ENCODE results near the gene MANF.

Gene MANF

DNA sequence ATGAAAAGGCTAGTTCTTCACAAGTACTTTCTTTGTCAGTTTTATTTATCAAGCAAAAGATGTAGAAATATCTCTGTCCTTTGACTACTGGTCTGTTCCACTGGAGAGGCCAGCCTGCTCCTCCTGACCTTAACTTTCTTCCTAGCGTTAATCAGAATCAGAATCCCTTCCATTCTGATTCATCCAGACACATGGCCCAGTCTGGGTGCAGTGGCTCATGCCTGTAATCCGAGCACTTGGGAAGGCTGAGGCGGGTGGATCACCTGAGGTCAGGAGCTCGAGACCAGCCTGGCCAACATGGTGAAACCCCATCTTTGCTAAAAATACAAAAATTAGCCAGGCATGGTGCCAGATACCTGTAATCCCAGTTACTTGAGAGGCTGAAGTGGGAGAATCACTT is 32.0 kb upstream of the MANF start:
- Histone ChIP-seq H3K9ac (no peak overlapping the region), H3K4me1 (peaks cover 0 to 20% (median 11%) of the 10 kb centered on the region in 10 experiments; a peak in 13 of 20 replicates), H4K20me1 (no peaks in the 10 kb centered on the region), H3K36me3 (no peaks in the 10 kb centered on the region), H3K27me3 (no peaks in the 10 kb centered on the region), H3K4me3 (no peak overlapping the region), H3K4me2 (peak overlapping the region in 8 of 11 experiments; percentile 0 to 66 (median 20); a peak in 11 of 22 replicates), H3K27ac (peak overlapping the region in 6 of 11 experiments; percentile 7 to 52 (median 22); a peak in 6 of 22 replicates), H3K9me3 (replicated peaks in 1 of 11) (no peaks in the 10 kb centered on the region)
- TF ChIP-seq Cebpa-rat (IDR thresholded peaks at IDR 0.05) = no peak

DNA sequence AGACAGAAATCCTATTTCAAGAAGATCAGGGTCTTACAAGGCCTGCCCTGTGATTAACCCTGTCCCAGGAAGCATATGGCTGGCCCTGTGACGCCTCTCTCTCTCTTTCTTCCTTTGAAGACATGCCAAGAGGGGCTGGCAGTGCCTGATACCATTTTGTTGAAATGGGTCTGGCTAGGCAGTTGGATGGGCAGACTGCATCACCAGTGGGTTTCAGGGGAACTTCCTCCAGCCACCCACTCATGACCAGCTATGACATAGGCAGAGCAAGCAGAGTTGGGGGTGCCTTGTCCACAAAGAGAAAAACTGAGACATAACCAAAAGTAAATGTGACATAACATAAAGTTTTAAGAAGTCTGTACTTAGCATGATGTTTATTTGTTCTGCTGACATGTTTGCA is 31.4 kb upstream of the MANF start:
- Histone ChIP-seq H3K27me3 (no peaks in the 10 kb centered on the region), H3K4me2 (peak overlapping the region in 8 of 11 experiments; percentile 0 to 66 (median 20); a peak in 12 of 22 replicates), H3K27ac (peak overlapping the region in 4 of 11 experiments; percentile 7 to 47 (median 16); a peak in 4 of 22 replicates), H3K4me3 (no peak overlapping the region), H3K36me3 (no peaks in the 10 kb centered on the region), H3K9me3 (replicated peaks in 1 of 11) (no peaks in the 10 kb centered on the region), H3K9ac (no peak overlapping the region), H3K4me1 (peaks cover 0 to 20% (median 11%) of the 10 kb centered on the region in 10 experiments; a peak in 13 of 20 replicates), H4K20me1 (no peaks in the 10 kb centered on the region)
- TF ChIP-seq Cebpa-rat (IDR thresholded peaks at IDR 0.05) = no peak

DNA sequence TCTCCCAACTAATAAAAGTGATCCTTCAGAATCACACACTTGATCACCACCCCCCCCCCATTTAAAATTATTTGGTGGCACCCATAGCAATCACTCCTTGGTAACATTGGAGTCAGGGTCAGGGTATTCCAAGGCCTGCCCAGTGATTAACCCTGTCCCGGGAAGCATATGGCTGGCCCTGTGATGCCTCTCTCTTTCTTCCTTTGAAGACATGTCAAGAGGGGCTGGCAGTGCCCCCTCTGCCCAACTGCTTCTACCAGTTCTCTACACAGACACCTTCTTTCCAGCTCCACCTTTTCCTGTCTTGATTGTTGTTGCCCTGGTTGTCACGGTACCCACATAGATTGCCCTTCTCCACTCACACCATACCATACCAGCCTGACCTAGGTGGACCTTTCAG is 30.9 kb upstream of the MANF start:
- H3K9me3 ChIP-seq (replicated peaks in 1 of 11) = no peaks in the 10 kb centered on the region
- no peaks in the 10 kb centered on the region for H3K36me3 ChIP-seq
- no peaks in the 10 kb centered on the region for H3K27me3 ChIP-seq
- peaks cover 0 to 20% (median 11%) of the 10 kb centered on the region in 10 experiments; a peak in 13 of 20 replicates for H3K4me1 ChIP-seq
- H3K9ac ChIP-seq = no peak overlapping the region
- no peak for TF ChIP-seq Cebpa-rat (IDR thresholded peaks at IDR 0.05)
- H3K27ac ChIP-seq = peak overlapping the region in 2 of 11 experiments; percentile 12 to 47; a peak in 1 of 22 replicates
- H4K20me1 ChIP-seq = no peaks in the 10 kb centered on the region
- H3K4me2 ChIP-seq = peak overlapping the region in 3 of 11 experiments; percentile 1 to 52 (median 33); a peak in 3 of 22 replicates
- H3K4me3 ChIP-seq = no peak overlapping the region

DNA sequence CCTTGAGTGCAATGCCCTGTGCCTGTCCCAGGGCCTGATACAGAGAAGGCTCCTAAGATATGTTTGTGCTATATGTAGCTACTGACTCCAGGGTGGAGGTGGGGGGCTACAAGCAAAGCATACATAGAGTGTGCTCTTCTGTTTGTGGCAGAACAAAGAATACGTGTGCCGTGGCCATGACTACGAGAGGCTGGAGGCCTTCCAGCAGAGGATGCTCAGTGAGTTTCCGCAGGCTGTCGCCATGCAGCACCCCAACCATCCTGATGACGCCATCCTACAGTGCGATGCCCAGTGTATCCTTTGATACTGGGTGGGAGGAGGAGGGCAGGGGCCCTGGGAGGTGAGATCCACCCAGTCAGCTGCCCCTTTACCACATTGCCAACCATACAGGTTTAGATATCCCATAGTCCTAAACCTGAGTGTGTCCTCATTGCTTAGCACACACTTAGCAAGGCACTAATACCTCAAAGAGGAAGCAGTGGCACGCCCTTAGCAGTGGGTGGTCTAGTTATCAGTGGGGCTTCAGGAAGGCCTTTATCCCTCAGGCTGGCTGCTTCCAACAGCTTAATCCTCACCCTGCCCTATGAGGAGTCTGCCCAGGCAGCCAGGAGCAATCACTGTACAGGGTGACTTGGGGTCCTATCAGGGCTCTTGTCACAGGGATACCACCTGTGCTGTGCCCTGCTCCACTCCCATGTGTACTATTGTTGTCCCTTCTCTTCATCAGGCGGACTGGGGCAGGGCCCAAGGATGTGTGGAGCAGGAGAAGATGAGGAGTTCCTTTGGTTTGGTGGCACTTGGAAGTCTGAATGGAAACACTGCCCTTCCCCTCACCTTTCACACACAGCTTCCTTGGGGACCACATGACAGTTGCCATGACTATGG is 30.1 kb upstream of the MANF start:
- Histone ChIP-seq H3K4me2 (no peak overlapping the region), H3K4me3 (no peak overlapping the region), H3K27me3 (no peaks in the 10 kb centered on the region), H3K27ac (no peak overlapping the region), H3K4me1 (peaks cover 0 to 20% (median 11%) of the 10 kb centered on the region in 10 experiments; a peak in 13 of 20 replicates), H3K9ac (no peak overlapping the region), H3K36me3 (no peaks in the 10 kb centered on the region), H3K9me3 (replicated peaks in 1 of 11) (no peaks in the 10 kb centered on the region), H4K20me1 (no peaks in the 10 kb centered on the region)
- no peak for TF ChIP-seq Cebpa-rat (IDR thresholded peaks at IDR 0.05)

DNA sequence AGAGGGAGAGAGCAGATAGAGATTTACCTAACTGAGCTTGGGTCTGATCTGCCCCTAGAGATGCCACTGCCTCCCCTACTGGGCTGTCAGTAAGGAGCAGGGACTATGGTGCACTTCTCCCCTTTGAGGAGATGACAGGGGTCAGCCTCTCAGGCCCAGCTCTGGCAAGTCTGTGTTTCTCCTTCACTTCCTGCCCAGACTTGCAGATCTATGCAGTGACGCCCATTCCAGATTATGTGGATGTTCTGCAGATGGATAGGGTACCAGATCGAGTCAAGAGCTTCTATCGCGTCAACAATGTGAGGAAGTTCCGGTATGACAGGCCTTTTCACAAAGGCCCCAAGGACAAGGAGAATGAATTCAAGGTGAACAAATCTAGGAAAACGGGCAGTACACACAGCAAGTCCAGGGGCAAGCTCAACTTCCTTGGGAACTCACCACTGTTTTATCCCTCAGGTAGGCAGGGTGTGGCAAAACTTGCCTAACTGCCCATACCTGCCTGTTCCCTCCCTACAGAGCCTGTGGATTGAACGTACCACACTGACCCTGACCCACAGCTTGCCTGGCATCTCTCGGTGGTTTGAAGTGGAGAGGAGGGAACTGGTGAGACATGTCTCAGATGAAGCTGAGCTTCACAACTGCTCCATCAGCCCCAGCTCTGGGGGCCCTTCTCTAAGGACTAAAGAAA is 29.1 kb upstream of the MANF start:
- no peak for TF ChIP-seq Cebpa-rat (IDR thresholded peaks at IDR 0.05)
- H3K27me3 ChIP-seq = no peaks in the 10 kb centered on the region
- H3K9me3 ChIP-seq (replicated peaks in 1 of 11) = no peaks in the 10 kb centered on the region
- peaks cover 0 to 20% (median 11%) of the 10 kb centered on the region in 10 experiments; a peak in 13 of 20 replicates for H3K4me1 ChIP-seq
- H4K20me1 ChIP-seq = no peaks in the 10 kb centered on the region
- H3K9ac ChIP-seq = no peak overlapping the region
- H3K36me3 ChIP-seq = no peaks in the 10 kb centered on the region
- no peak overlapping the region for H3K4me2 ChIP-seq
- no peak overlapping the region for H3K27ac ChIP-seq
- H3K4me3 ChIP-seq = no peak overlapping the region

DNA sequence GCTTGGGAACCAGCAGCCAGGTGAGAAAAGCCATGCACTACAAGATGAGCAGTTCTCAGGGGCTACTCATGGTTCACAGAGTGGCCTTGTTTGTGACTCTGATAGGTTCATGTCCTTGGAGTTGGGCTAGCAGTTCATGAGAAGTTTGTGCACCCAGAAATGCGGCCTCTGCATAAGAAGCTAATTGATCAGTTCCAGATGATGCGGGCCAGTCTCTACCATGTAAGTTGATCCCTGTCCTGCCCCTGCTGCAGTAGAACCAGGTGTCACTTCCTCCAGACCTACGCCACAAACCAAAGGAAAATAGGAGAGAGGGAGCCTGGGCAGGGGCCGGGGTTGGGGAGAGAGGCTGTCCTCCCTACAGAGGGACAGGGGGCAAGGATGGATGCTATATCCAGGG is 27.2 kb upstream of the MANF start:
- Histone ChIP-seq H3K4me2 (no peak overlapping the region), H3K27ac (no peak overlapping the region), H3K4me3 (no peak overlapping the region)

DNA sequence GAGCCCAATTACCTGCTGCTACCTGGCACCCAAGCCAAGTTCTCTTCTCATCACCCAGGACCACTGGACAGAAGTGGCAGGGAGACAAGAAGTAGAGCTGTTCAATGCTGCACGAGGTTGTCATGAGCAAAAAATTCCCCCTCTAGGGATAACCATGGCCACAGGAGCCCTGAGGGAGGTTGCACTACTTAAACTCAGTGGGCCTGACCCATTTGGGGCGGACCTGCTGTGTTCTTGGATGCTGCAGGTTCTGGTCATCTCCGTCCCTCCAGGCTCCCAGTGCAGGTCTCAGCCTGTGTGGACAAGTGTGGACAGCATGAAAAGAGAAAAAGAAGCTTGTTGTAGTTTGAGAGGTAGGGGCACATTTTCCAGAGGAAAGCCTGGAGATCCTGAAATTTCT is 26.1 kb upstream of the MANF start:
- Histone ChIP-seq H3K4me3 (no peak overlapping the region), H3K27me3 (no peaks in the 10 kb centered on the region), H3K36me3 (no peaks in the 10 kb centered on the region), H3K4me1 (peaks cover 0 to 7% (median 2%) of the 10 kb centered on the region in 10 experiments; a peak in 8 of 20 replicates), H3K9ac (no peak overlapping the region), H3K9me3 (replicated peaks in 1 of 11) (no peaks in the 10 kb centered on the region), H4K20me1 (no peaks in the 10 kb centered on the region), H3K4me2 (no peak overlapping the region), H3K27ac (no peak overlapping the region)
- no peak for TF ChIP-seq Cebpa-rat (IDR thresholded peaks at IDR 0.05)

More for the DNA sequence above, 27.2 kb upstream of the MANF start:
- Histone ChIP-seq H3K9ac (no peak overlapping the region), H3K9me3 (replicated peaks in 1 of 11) (no peaks in the 10 kb centered on the region), H3K36me3 (no peaks in the 10 kb centered on the region), H4K20me1 (no peaks in the 10 kb centered on the region), H3K27me3 (no peaks in the 10 kb centered on the region), H3K4me1 (peaks cover 0 to 18% (median 11%) of the 10 kb centered on the region in 10 experiments; a peak in 13 of 20 replicates)
- TF ChIP-seq Cebpa-rat (IDR thresholded peaks at IDR 0.05) = no peak

DNA sequence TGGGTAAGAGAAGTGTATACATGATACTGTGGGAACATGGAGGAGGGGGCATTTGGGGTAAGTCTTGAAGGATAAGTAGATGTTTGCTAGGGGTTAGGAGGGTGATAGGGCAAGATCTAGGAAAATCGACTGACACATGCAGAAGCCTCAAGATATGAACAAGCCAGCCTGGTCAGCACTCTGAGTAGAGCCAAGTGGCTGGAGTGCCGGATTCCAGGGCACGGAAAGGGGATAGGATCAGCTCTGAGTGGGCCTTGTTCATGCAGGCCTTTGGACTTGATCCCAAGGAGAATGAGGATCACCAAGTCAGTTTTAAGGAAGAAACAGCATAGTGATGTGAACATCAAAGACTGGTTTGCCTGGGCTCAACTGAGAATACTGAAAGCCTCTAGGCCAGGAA is 24.3 kb upstream of the MANF start:
- no peaks in the 10 kb centered on the region for H3K36me3 ChIP-seq
- no peaks in the 10 kb centered on the region for H3K27me3 ChIP-seq
- TF ChIP-seq Cebpa-rat (IDR thresholded peaks at IDR 0.05) = no peak
- H3K4me1 ChIP-seq = no peaks in the 10 kb centered on the region
- H3K9ac ChIP-seq = no peak overlapping the region
- H3K4me2 ChIP-seq = no peak overlapping the region
- no peak overlapping the region for H3K4me3 ChIP-seq
- H3K27ac ChIP-seq = no peak overlapping the region
- H4K20me1 ChIP-seq = no peaks in the 10 kb centered on the region
- 0 out of 22 replicates have a peak, but pooled peaks cover 0 to 7% (median 0%) of the 10 kb centered on the region in 11 experiments for H3K9me3 ChIP-seq (replicated peaks in 1 of 11)

DNA sequence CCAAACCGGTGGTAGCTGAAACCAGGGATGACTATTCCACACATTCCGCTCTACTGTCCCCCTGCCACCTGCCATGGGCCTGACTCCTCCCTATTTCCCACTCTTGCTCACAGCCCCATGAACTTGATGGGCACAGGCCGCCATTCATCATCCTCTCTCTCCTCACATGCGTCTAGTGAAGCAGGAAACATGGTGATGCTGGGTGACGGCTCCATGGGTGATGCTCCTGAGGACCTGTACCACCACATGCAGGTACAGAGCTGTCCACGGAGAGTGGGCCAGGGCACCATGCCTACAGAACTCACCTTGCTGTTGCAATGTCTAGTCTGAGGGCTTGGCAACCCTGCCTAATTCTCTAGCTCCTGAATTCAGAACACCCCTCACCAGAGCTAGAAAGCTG is 23.3 kb upstream of the MANF start:
- TF ChIP-seq Cebpa-rat (IDR thresholded peaks at IDR 0.05) = no peak
- H3K27ac ChIP-seq = no peak overlapping the region
- H4K20me1 ChIP-seq = no peaks in the 10 kb centered on the region
- H3K9ac ChIP-seq = no peak overlapping the region
- H3K36me3 ChIP-seq = no peaks in the 10 kb centered on the region
- H3K9me3 ChIP-seq (replicated peaks in 1 of 11) = 0 out of 22 replicates have a peak, but pooled peaks cover 0 to 7% (median 0%) of the 10 kb centered on the region in 11 experiments
- no peaks in the 10 kb centered on the region for H3K27me3 ChIP-seq
- no peak overlapping the region for H3K4me2 ChIP-seq
- H3K4me3 ChIP-seq = no peak overlapping the region
- no peaks in the 10 kb centered on the region for H3K4me1 ChIP-seq

Data from BLaER1 treated with 17β-estradiol and CSF1 and Interleukin-3, amounts not matched to agents 10 nM and 100 nM (cell line).